Panc1 (cell line): ENCODE data around the gene C5orf52. TPM values are rescaled to one million over a fixed set of nuclear protein-coding genes. Genes with fewer than 3 reads are reported as not detected.

Source experiments
- ATAC-seq: fragments of 200-7000 bp; cut with Tn5 transposase; 2 replicates; pipeline ENCODE4 v1.9.1; 2020; ENCODE audit warnings: mild to moderate bottlenecking, moderate library complexity
- BruUV-seq: library from RNA; stranded (reverse); fragments of 400-500 nt; replicated peaks from 2 replicates; lab custom pipeline; 2021; lab: Mats Ljungman, UMichigan
- CTCF ChIA-PET: fragments of 300-600 bp; sonication (Branson Sonifier 250); formaldehyde crosslinking; loops from one replicate; lab custom pipeline; 2022; ENCODE audit warnings: antibody characterized with exemption; lab: Charles Lee
- POLR2A ChIA-PET: fragments of 300-600 bp; sonication (Branson Sonifier 250); formaldehyde crosslinking; loops from one replicate; lab custom pipeline; 2022; ENCODE audit warnings: antibody characterized with exemption; lab: Charles Lee
- DNase-seq: peaks from one replicate; pipeline ENCODE4 v3.0.0-alpha.2; 2010; ENCODE audit warnings: low read depth, low spot score
- H3K27ac ChIP-seq: 2 replicates; pipeline ENCODE4 v1.5.1; 2011; ENCODE audit warnings: mild to moderate bottlenecking, low read length, inconsistent platforms
- H3K27me3 ChIP-seq: fragments of 200-500 bp; sonication (Bioruptor generic); 2 replicates; pipeline ENCODE4 v1.6.0; 2014; ENCODE audit warnings: low read length, inconsistent platforms; ENCODE audit not compliant: control insufficient read depth, insufficient read depth
- H3K36me3 ChIP-seq: fragments of 200-500 bp; sonication (Bioruptor generic); 2 replicates; pipeline ENCODE4 v1.5.1; 2014; ENCODE audit warnings: inconsistent platforms, mild to moderate bottlenecking, low read length, moderate library complexity; ENCODE audit not compliant: control insufficient read depth, insufficient read depth
- H3K4me1 ChIP-seq: 2 replicates; pipeline ENCODE4 v1.5.1; 2011; ENCODE audit warnings: inconsistent platforms, mild to moderate bottlenecking, low read length, moderate library complexity; ENCODE audit not compliant: control insufficient read depth, insufficient read depth
- H3K4me3 ChIP-seq, 2 experiments: 2 replicates each; pipeline ENCODE4 v1.5.1; 2011 to 2012; ENCODE audit warnings: low read depth in 2 of 2, low read length in 2 of 2, mild to moderate bottlenecking in 2 of 2, inconsistent platforms in 1 of 2, moderate library complexity in 1 of 2
- H3K9me3 ChIP-seq: fragments of 200-500 bp; sonication (Bioruptor generic); 2 replicates; pipeline ENCODE4 v1.5.1; 2014; ENCODE audit warnings: low read depth, mild to moderate bottlenecking, inconsistent platforms, low read length, moderate library complexity; ENCODE audit not compliant: control insufficient read depth, insufficient read depth
- CTCF ChIP-seq: fragments of 450-650 bp; IDR thresholded peaks from 2 replicates; pipeline ENCODE4 v1.5.1; 2017; ENCODE audit warnings: mild to moderate bottlenecking
- POLR2AphosphoS5 ChIP-seq: IDR thresholded peaks from 2 replicates; pipeline ENCODE4 v1.6.1; 2012; ENCODE audit warnings: mild to moderate bottlenecking, low read depth, low read length, moderate library complexity
- SIN3A ChIP-seq: IDR thresholded peaks from 2 replicates; pipeline ENCODE4 v1.6.1; 2012; ENCODE audit warnings: low read depth, mild to moderate bottlenecking, low read length, moderate library complexity, borderline replicate concordance; ENCODE audit not compliant: insufficient read depth
- TCF7L2 ChIP-seq: IDR thresholded peaks from 2 replicates; pipeline ENCODE4 v1.6.1; 2011; ENCODE audit warnings: mild to moderate bottlenecking, low read depth, low read length, inconsistent platforms
- in situ Hi-C: cut with HindIII; loops from 2 replicates; pipeline ENCODE4 v1.10.0; 2016; ENCODE audit warnings: low sequenced_read_pairs, low pct_unique_long_range_greater_than_20kb
- intact Hi-C: fragments of 100-400 bp; cut with micrococcal nuclease; formaldehyde crosslinking; loops from one replicate; pipeline ENCODE4 v1.10.0; 2022; ENCODE audit not compliant: unreplicated experiment
- total RNA-seq: library from RNA; stranded (reverse); gene quantifications from one replicate; pipeline ENCODE4 v1.2.1, GENCODE V29; 2021; ENCODE audit not compliant: unreplicated experiment
- TF ChIP-seq, protein P1 (sequence below), 2 experiments: IDR thresholded peaks; 2 replicates each; pipeline ENCODE4 v1.6.1; 2011 to 2012; ENCODE audit warnings: low read depth in 2 of 2, control low read depth in 1 of 2, low read length in 1 of 2, mild to moderate bottlenecking in 1 of 2, moderate library complexity in 1 of 2; ENCODE audit not compliant: insufficient read depth in 1 of 2

The C5orf52 gene
- total RNA-seq, 1 experiment from 2014 or later, result not detected

GRCh38 chr5:157687198-157687554 is 15.8 kb downstream of the C5orf52 start:
- ChIA-PET POLR2A (no interaction called here), CTCF (no interaction called here)
- ATAC-seq (no peak), DNase-seq (no peak)
- Histone ChIP-seq H3K4me1 (no peaks in the 10 kb centered on the region), H3K27me3 (no peaks in the 10 kb centered on the region), H3K4me3 (no peak overlapping the region), H3K36me3 (no peaks in the 10 kb centered on the region), H3K9me3 (no peaks in the 10 kb centered on the region), H3K27ac (no peak overlapping the region)
- in situ Hi-C loops, result no loop called here
- intact Hi-C loops, result no loop called here
- no TSS peak for BruUV-seq
- TF ChIP-seq SIN3A (no peak), TCF7L2 (no peak), POLR2AphosphoS5 (no peak), CTCF (no peak)
- TF ChIP-seq, protein P1, sequence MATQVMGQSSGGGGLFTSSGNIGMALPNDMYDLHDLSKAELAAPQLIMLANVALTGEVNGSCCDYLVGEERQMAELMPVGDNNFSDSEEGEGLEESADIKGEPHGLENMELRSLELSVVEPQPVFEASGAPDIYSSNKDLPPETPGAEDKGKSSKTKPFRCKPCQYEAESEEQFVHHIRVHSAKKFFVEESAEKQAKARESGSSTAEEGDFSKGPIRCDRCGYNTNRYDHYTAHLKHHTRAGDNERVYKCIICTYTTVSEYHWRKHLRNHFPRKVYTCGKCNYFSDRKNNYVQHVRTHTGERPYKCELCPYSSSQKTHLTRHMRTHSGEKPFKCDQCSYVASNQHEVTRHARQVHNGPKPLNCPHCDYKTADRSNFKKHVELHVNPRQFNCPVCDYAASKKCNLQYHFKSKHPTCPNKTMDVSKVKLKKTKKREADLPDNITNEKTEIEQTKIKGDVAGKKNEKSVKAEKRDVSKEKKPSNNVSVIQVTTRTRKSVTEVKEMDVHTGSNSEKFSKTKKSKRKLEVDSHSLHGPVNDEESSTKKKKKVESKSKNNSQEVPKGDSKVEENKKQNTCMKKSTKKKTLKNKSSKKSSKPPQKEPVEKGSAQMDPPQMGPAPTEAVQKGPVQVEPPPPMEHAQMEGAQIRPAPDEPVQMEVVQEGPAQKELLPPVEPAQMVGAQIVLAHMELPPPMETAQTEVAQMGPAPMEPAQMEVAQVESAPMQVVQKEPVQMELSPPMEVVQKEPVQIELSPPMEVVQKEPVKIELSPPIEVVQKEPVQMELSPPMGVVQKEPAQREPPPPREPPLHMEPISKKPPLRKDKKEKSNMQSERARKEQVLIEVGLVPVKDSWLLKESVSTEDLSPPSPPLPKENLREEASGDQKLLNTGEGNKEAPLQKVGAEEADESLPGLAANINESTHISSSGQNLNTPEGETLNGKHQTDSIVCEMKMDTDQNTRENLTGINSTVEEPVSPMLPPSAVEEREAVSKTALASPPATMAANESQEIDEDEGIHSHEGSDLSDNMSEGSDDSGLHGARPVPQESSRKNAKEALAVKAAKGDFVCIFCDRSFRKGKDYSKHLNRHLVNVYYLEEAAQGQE (IDR thresholded peaks at IDR 0.05; ENCODE audit: insufficient read depth in 1 of 2, low read depth in 2 of 2, low read length in 1 of 2), result no peak

DNA sequence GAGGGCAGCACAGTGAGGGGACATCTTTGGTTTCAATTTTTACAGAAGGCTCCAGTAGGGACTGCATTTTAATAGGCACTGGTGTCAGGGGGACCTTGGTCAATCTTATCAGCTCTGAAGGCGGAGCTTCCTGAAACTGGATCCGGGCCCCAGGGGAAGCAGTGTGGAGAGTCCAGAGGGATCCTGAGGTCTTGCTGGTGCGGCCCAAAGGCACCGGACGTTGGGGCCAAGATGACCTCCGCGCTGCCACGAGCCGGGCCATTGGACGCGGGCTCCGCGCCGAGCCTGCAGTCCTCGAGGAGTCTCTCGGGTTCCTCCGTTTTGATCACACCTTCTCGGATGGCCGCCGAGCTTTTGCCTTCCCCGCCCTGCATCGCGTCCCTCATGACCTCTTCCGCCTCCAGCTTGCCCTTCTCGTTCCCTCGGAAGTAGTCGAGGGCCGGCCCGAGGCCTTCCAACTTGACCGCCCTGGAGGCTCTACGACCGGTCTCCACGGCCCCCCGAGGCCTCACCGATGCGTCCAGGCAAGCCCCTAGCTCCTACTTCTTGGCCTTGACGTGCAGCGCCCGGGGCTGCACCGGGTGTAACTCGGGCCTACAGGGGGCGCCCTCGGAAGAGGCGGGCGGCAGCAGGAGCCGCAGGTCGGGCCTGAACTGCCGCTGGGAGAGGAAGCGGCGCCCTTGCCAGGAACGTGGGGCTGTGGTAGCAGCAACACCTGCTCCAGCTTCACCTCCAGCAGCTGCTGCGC is 18.8 kb downstream of the C5orf52 start:
- no TSS peak for BruUV-seq
- Histone ChIP-seq H3K36me3 (no peaks in the 10 kb centered on the region), H3K4me3 (no peak overlapping the region), H3K4me1 (no peaks in the 10 kb centered on the region), H3K9me3 (no peaks in the 10 kb centered on the region), H3K27ac (no peak overlapping the region), H3K27me3 (no peaks in the 10 kb centered on the region)
- ChIA-PET CTCF (no interaction called here), POLR2A (no interaction called here)
- DNase-seq (no peak), ATAC-seq (no peak)
- intact Hi-C loops (no loop called here), in situ Hi-C loops (no loop called here)
- TF ChIP-seq SIN3A, result no peak
- no peak; the same call in 1 of the 2 replicates for TF ChIP-seq CTCF
- no peak for TF ChIP-seq POLR2AphosphoS5
- TF ChIP-seq, protein P1 (IDR thresholded peaks at IDR 0.05; ENCODE audit: insufficient read depth in 1 of 2, low read depth in 2 of 2, low read length in 1 of 2), result no peak
- TF ChIP-seq TCF7L2, result no peak
